GM12875 (cell line): ENCODE measurements around the gene TTC23L.

Source experiments
- H3K4me3 ChIP-seq: one replicate; pipeline ENCODE4 v1.5.1; 2011; ENCODE audit warnings: low read depth, low read length, control low read depth
- TF ChIP-seq, protein P1 (sequence below): IDR thresholded peaks from 2 replicates; pipeline ENCODE4 v1.5.1; 2011; ENCODE audit warnings: low read depth, mild to moderate bottlenecking, control low read depth, inconsistent platforms, low read length, moderate library complexity, borderline replicate concordance; ENCODE audit not compliant: insufficient read depth

The TTC23L gene

DNA sequence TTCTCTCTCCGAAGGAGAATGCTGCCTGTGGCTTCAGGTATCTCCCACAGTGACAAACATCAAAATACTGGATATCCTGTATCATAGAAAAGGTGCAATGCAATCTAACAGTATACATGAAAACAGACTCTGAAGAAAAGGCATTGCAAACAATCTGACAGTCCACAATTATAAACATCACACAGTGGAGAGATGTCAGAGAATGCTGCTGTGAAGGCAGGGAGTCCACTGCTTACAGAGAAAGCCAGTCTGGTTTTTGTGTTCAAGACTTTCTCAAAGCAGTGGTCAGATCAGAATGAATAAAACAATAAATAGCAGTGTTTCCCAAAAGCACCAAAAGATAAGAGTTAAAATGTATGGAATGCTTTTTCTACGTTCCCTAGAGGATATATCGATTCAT lies 28.7 kb downstream of the TTC23L start:
- TF ChIP-seq, protein P1, sequence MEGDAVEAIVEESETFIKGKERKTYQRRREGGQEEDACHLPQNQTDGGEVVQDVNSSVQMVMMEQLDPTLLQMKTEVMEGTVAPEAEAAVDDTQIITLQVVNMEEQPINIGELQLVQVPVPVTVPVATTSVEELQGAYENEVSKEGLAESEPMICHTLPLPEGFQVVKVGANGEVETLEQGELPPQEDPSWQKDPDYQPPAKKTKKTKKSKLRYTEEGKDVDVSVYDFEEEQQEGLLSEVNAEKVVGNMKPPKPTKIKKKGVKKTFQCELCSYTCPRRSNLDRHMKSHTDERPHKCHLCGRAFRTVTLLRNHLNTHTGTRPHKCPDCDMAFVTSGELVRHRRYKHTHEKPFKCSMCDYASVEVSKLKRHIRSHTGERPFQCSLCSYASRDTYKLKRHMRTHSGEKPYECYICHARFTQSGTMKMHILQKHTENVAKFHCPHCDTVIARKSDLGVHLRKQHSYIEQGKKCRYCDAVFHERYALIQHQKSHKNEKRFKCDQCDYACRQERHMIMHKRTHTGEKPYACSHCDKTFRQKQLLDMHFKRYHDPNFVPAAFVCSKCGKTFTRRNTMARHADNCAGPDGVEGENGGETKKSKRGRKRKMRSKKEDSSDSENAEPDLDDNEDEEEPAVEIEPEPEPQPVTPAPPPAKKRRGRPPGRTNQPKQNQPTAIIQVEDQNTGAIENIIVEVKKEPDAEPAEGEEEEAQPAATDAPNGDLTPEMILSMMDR, result no peak
- H3K4me3 ChIP-seq, result no peak overlapping the region

DNA sequence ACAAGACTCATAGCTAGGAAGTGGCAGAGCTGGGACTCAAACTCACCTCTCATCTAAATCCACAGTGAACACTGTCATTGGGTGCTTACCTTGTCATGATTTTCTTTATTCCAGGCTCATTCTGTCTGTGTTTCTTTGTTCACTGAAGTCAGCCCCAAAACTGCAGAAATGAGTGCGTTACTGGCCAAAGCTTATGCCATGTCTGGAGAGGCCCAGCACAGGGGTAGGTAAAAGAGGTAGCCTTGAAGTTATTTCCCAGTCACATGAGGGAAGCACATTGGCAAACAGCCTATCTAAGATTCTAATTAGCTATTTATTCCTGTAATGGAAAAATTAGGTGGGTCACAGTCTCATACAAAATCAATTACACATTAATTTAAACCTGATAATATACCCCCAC lies 29.8 kb downstream of the TTC23L start:
- TF ChIP-seq, protein P1, result no peak
- H3K4me3 ChIP-seq, result no peak overlapping the region

DNA sequence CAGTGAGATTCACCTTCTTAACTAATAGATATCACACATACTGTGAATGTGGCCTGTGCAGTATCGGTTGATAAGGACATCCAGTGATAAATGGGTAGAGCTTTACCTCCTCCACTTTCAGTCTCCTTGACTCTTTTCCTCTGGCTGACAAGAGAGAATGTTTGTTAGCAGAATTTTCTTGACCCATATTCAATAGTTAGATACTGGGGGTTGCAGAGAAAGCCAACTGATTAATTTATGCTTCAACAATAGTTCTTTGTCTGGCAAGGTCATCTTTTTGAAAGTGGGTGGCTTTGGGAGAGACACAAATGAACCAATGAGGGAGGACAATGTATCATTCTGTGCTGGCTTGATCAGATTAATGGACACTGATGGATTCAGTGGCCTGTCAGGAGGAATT lies 30.3 kb downstream of the TTC23L start:
- H3K4me3 ChIP-seq, result no peak overlapping the region
- TF ChIP-seq, protein P1, result no peak

DNA sequence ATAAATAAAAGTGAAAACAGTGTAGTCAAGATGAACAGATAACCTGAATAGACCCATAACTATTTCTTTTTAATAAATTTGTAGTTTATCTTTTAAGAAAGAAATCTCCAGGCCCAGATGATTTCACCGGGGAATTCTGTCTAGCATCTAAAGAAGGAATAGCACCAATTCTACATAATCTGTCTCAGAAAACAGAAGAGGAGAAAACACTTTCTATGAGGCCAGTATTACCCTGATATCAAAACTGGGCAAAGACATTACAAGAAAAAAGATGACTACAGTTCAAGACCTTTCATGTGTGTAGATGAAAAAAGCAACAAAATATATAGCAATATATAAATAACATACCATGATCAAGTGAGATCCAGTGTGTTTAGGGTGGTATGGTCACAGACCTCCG lies 31.4 kb downstream of the TTC23L start:
- no peak overlapping the region for H3K4me3 ChIP-seq
- TF ChIP-seq, protein P1, result no peak

DNA sequence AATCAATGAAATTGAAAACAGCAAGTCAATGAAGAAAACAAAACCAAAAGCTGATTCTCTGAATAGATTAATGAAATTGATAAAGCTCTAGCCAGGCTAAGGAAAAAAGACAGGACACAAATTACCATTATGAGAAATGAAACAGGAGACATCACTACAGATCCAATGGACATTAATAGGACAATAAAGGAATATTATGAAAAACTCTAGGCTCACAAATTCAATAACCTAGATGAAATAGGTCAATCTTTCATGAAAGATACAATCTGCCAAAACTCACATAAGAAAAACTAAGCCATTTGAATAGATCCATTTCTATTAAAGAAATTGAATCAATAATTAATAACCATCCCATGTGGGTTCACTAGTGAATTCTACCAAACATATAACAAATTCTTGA lies 37.3 kb downstream of the TTC23L start:
- TF ChIP-seq, protein P1, result no peak
- H3K4me3 ChIP-seq, result no peak overlapping the region

DNA sequence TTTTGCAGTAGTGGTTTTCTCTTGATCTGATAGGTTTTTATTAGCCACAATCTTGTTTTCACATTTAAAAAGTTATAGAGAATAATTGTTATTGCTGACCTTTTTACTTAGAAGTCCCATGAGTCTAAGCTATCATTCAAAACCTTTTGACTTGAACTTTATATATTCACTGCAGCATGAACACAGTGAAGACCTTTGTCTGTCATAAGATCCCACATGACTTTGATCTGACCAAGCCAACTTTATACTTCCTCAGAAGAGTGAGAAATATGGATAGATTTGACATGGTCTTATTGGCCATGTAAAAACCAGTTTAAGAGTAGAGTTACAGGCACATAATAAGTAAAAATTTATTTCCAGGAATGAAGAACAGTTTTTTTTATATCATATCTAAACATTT lies 42.3 kb downstream of the TTC23L start:
- TF ChIP-seq, protein P1, result no peak
- H3K4me3 ChIP-seq, result no peak overlapping the region

DNA sequence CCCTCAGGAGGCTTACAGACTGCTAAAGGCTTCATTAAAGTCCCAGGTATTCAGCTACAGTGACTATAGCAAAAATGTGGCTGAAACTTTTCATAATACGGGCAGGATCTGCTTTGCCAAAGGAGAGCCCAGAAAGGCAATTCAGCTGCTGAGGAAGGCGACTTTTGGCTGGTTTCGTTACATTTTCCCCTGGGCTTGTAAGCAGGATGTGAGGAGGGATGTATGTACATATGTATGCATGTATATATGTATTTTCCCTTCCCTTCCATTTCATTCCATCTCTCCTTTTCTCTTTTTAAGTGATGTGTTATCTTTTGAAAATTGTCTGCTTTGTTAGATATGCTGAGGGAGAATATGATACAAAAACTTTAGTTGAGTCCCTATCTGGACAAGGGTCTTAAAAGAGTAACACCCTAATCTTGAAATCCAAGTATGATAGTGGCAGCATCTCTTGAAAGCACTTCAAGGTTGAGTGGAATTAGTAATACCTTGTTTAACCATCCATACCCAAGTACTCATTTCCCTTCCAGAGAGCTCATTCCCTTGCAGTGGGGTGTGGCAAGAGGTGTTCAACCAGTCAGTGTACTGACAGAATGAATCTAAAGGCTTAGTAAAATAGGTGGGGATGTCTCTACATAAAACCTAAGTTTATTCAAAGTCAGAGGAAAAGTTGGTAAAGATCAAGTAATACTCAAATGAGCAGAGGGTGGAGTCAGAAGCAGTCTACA lies 47.6 kb downstream of the TTC23L start:
- TF ChIP-seq, protein P1, result no peak
- no peak overlapping the region for H3K4me3 ChIP-seq
